ENCODE results near the gene TSPAN2.

TSPAN2 gene

GRCh38 chr1:115073298-115074087, 15.8 kb downstream of the TSPAN2 start:
- DNase-seq, result no peak

- DNase-seq, result no peak
Measured at GRCh38 chr1:115071012-115071664, 18.2 kb downstream of the TSPAN2 start.

DNA sequence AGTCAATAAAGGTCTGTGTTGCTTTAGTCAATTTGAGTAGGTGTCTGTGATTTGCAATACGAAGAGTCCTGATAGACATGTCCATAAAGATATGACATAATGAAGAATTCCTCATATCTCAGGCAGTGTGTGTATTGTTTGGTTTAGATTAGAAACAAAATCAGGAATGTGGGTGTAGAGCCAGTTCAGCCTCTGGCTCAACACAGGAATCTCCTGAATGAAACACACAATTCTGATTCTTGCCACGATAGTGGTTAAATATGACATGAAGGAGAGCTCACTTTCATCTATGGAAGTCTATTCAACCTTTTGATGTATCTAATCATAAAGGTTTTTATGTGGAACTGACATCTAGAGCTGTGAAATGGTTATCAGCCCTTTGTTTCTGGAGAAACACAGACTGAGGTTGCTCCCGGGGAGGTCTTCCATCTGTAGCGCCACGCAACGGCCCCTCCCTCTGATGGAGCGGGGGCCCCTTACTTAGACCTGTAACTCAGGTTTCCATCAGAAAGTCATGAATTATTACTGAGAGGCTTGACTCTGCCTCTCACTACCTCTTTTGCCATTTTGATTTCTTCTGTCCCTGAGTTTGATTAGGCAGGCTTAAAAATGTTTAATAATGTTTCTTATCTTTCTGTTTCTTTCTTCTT, 19.5 kb downstream of the TSPAN2 start:
- DNase-seq, result no peak

GRCh38 chr1:115068826-115069585, 20.3 kb downstream of the TSPAN2 start:
- DNase-seq, result no peak

- no peak for DNase-seq
Measured at GRCh38 chr1:115067161-115067859, 22.0 kb downstream of the TSPAN2 start.

- no peak for DNase-seq
Measured at GRCh38 chr1:115065021-115065420, 24.3 kb downstream of the TSPAN2 start.

DNA sequence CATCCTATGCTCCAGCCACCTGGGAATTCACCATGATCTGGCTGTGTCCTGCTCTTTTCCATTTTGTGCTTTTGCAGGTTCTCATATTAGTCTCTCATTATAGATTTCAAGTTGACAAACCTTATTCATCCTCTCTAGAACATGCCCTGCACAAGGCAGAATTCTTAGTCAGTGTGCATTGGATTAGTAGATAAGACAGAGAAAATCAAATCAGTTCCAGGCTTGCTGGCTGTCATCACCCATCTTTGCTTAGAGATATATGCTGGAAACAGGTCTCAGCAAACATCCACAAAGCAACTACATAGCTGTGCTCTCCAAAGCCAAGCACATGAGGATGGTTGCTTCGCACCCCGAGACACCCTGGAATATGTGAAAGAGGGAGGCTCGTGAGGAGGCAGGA, 24.8 kb downstream of the TSPAN2 start:
- no peak for DNase-seq

DNA sequence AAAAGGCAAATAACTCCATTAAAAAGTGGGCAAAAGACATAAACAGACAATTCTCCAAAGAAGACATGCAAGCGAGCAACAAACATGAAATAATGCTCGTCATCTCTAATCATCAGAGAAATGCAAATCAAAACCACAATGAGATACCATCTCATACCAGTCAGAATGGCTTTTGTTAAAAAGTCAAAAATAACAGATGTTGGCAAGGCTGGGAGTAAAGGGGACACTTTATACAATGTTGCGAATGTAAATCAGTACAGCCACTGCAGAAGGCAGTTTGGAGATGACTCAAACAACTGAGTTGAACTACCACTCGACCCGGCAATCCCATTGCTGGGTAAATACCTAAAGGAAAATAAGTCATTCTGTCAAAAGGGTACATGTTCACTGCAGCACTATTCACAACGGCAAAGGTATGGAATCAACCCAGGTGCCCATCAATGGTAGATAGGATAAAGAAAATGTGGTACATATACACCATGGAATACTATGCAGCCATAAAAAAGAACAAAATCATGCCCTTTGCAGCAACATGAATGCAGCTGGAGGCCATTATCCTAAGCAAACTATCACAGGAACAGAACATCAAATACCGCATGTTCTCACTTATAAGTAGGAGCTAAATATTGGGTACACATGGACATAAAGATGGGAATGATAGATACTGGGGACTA, 25.9 kb downstream of the TSPAN2 start:
- no peak for DNase-seq

DNA sequence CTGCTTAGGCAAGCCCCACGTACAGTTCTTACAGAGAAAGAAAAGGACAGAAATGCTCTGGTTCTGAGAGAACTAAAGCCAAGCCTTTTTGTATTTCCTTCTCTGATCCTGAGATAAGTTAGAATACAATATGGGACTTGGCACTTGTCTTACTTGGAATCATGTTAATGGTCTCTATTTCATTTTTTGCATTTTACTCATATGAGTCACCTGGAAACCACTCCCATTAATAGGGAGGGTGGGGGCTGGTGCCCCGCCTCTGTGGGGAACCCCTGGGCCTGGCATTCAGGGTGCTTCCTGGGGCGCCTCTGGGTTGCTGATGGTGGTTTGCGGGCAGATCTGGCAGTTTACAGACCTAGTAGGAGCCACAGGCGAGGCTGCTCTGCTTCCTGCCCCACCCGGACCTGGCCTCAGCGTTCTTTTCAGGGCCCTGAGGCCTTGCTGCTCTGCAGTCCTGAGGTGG, 26.7 kb downstream of the TSPAN2 start:
- DNase-seq, result no peak

- no peak for DNase-seq
Measured at GRCh38 chr1:115060501-115060900, 28.8 kb downstream of the TSPAN2 start.

DNA sequence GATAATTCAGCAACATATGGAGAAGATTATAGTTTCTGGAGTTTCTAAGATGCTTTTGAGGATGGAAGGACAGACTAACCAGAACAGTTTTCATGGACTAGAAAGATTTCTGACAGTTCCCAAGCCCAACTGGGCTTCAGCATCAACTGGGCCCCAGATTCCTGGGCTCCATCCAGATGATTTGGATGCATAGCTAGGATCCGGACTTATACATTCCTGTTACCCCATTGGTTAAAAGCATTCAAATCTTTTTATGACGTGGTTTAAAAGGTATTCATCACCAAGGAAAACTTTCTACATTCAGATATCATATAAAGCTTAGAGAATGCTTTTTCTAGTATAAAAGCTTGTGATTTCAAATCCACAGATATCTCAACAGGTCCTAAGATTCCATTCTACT, 30.0 kb downstream of the TSPAN2 start:
- DNase-seq, result no peak

GRCh38 chr1:115057661-115058254, 31.5 kb downstream of the TSPAN2 start:
- DNase-seq, result no peak

GRCh38 chr1:115056395-115056798, 32.9 kb downstream of the TSPAN2 start:
- DNase-seq, result no peak

DNA sequence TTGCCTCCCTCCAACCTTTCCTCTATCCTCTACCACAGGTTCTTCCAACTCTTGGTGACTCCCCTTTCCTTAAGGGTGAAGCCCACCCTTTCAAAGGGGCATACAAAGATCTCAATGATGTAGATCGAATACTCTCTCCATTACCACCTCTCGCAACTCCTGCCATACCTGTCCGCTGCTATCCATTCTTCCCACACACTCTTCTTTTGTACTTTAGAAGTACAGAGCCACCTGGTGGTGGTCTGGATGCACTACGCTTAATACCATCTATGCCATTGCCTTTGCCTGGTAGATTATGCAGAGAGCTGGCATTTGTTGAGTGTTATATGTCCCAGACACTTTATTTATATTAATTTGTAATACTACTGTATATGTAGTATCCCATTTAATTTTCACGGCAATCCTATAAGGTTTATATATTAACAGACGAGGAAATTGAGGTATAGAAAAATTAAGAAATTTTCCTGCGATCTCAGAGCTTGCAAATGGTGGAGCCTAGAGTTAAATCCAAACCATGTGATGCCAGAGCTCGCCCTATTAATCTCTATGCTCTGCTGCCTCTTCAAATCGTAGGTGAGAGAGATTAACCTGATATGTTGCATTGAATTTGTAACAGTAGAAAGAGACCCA, 36.7 kb downstream of the TSPAN2 start:
- peak; percentile 53 for DNase-seq

DNA sequence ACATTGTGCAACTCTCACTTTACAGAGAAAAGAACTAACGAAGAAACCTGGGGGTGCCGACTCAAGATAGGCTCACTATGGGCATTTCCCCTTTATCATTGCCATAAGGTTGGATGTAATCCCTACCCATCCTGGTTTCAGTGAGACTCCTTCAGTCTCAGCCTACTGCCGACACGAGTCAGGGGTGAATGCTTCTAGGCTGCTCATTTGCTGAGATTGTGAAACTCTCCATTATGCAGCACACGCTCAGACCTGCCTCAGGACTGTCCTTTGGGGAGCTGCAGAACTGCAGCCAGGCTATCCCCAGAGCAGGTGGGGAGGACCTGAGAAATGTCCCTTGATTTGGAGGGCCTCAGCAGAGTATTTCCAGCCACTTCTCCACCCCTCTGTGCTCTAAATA, 37.5 kb downstream of the TSPAN2 start:
- DNase-seq, result no peak

- DNase-seq, result no peak
Measured at GRCh38 chr1:115046751-115047150, 42.6 kb downstream of the TSPAN2 start.

- DNase-seq, result no peak
Measured at GRCh38 chr1:115041654-115042053, 47.6 kb downstream of the TSPAN2 start.

- no peak for DNase-seq
Measured at GRCh38 chr1:115040501-115040900, 48.8 kb downstream of the TSPAN2 start.

DNA sequence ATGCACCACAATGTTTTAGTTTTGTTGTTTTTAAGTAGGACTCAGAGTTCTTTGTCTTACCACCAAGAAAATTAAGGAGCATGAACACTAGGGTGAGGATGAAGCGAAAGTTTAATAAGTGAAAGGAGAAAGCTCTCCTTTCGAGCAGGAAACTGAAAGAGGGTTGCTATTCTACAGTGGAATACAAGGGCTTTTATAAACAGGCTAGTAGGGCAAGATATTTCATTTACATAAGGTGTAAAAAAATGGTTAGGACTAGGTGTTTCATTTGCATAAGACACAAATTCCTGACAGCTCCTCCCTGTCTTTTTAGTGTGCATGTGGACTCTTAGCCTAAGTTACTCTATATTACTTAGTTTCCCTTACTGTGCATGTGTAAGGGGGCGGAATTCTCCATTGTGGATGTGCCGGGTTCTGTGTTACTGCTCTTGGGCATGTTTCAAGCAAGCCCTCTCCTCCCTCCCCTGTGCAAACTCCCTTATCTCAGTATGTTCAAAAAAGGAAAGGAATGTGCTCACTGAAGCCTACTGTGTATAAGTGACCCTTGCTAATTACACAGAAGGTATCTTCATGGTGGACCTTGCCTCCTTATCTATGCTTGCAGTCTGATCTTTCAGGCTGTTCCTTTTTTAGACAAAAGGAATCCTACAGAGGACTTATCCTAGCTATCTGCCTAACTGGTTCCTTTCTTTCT, 52.3 kb downstream of the TSPAN2 start:
- no peak for DNase-seq

DNA sequence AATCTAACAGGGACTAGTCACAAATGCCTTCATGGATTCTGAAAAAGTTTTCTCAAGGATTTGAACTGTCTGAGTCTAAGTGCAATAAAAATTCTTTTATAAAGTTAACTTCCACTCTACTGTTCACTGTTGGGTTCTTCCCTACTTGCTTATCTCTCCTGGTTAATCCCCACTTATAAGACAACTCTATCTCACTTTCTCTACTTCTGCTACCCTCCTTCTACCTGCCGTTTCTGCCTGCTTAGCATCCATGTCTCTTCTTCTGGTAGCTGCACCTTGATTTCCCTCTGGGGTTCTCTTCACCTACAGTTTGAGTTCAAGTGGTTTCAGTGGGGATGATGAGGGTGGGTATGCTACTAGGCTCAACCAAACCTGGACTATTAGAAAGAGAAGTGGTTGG, 53.7 kb downstream of the TSPAN2 start:
- no peak for DNase-seq

All from NCI-H748 treated with DMSO at 0.1 percent for 48 hours (cell line).